C4-2B (cell line): ENCODE data around the gene SPATA21.

ENCODE experiments used
- H3K27ac ChIP-seq: fragments of 450-650 bp; 2 replicates; pipeline ENCODE4 v1.5.1; 2017
- CTCF ChIP-seq: fragments of 450-650 bp; conservative IDR thresholded peaks from 2 replicates; pipeline ENCODE4 v1.5.1; 2017; ENCODE audit warnings: mild to moderate bottlenecking
- ZFX ChIP-seq: fragments of 450-650 bp; IDR thresholded peaks from 2 replicates; pipeline ENCODE4 v1.6.1; 2017

Gene SPATA21

GRCh38 chr1:16438516-16438915 lies 1.3 kb upstream of the SPATA21 start:
- no peak overlapping the region for H3K27ac ChIP-seq
- TF ChIP-seq CTCF = no peak
- no peak for TF ChIP-seq ZFX

- H3K27ac ChIP-seq = no peak overlapping the region
- no peak for TF ChIP-seq ZFX
- TF ChIP-seq CTCF = no peak
Measured at GRCh38 chr1:16434501-16434900, 2.7 kb downstream of the SPATA21 start.

GRCh38 chr1:16434007-16434406 lies 3.2 kb downstream of the SPATA21 start:
- H3K27ac ChIP-seq = no peak overlapping the region
- TF ChIP-seq ZFX = no peak
- no peak for TF ChIP-seq CTCF

- H3K27ac ChIP-seq = no peak overlapping the region
- TF ChIP-seq ZFX = no peak
- no peak for TF ChIP-seq CTCF
Measured at GRCh38 chr1:16433030-16433429, 4.2 kb downstream of the SPATA21 start.

- TF ChIP-seq CTCF = no peak
- no peak for TF ChIP-seq ZFX
- H3K27ac ChIP-seq = no peak overlapping the region
Measured at GRCh38 chr1:16430606-16431005, 6.6 kb downstream of the SPATA21 start.

GRCh38 chr1:16425125-16426025 lies 11.8 kb downstream of the SPATA21 start:
- TF ChIP-seq ZFX = no peak
- TF ChIP-seq CTCF = no peak
- no peak overlapping the region for H3K27ac ChIP-seq

- no peak overlapping the region for H3K27ac ChIP-seq
- TF ChIP-seq CTCF (no peak), ZFX (no peak)
Measured at GRCh38 chr1:16422041-16422440, 15.2 kb downstream of the SPATA21 start.
